GM12878 (cell line): ENCODE measurements around the gene B3GALT6. TPM values are rescaled to one million over a fixed set of nuclear protein-coding genes. Genes with fewer than 3 reads are reported as not detected.
A peak's percentile ranks its signal among the peaks of the same experiment; 100 is the strongest.

ENCODE experiments used
- ATAC-seq: fragments of 200-7000 bp; cut with Tn5 transposase; 3 replicates; pipeline ENCODE4 v1.9.1; 2020; ENCODE audit warnings: mild to moderate bottlenecking, moderate library complexity
- BruUV-seq: library from RNA; stranded (reverse); fragments of 400-500 nt; replicated peaks from 2 replicates; lab custom pipeline; 2021; lab: Mats Ljungman, UMichigan
- CTCF ChIA-PET: fragments of 300-600 bp; sonication (Branson Sonifier 250); formaldehyde crosslinking; extraction: SDS; loops from one replicate; lab custom pipeline; 2021; ENCODE audit warnings: inconsistent platforms; lab: Yijun Ruan, JAX
- POLR2A ChIA-PET: fragments of 350-600 bp; formaldehyde crosslinking; extraction: SDS; loops from one replicate; lab custom pipeline; 2021; ENCODE audit warnings: inconsistent platforms; lab: Charles Lee
- RAD21 ChIA-PET: fragments of 300-600 bp; sonication (Branson Sonifier 250); formaldehyde crosslinking; loops from one replicate; lab custom pipeline; 2023; ENCODE audit warnings: antibody characterized with exemption; ENCODE audit not compliant: unreplicated experiment; lab: Charles Lee
- SMC1A ChIA-PET: fragments of 300-600 bp; sonication (Branson Sonifier 250); formaldehyde crosslinking; loops from one replicate; lab custom pipeline; 2023; ENCODE audit not compliant: unreplicated experiment, uncharacterized antibody; lab: Charles Lee
- DNase-seq: peaks from one replicate; pipeline ENCODE4 v3.0.0-alpha.2; 2011; ENCODE audit warnings: low read depth, low spot score
- FAIRE-seq: peaks from 3 replicates; lab custom pipeline; 2011; peaks lifted over from hg19 to GRCh38; lab: Jason Lieb, UNC
- H2AFZ ChIP-seq: 2 replicates; pipeline ENCODE4 v1.6.0; 2011; ENCODE audit warnings: low read depth, low read length, control low read depth; ENCODE audit not compliant: control insufficient read depth
- H3K27ac ChIP-seq: 2 replicates; pipeline ENCODE4 v1.5.1; 2011; ENCODE audit warnings: control low read depth; ENCODE audit not compliant: control insufficient read depth, insufficient read depth
- H3K27me3 ChIP-seq, 2 experiments: replicated peaks in 1 of 2; 2 replicates each; pipeline versions ENCODE4 v1.6.0 to v1.6.1; 2011; ENCODE audit warnings: low read length in 1 of 2; ENCODE audit not compliant: control insufficient read depth in 2 of 2, insufficient read depth in 2 of 2
- H3K36me3 ChIP-seq, 2 experiments: 2 replicates each; pipeline ENCODE4 v1.5.1; 2011; ENCODE audit warnings: low read length in 1 of 2; ENCODE audit not compliant: control insufficient read depth in 2 of 2, insufficient read depth in 2 of 2
- H3K4me1 ChIP-seq: 2 replicates; pipeline ENCODE4 v1.6.1; 2011; ENCODE audit warnings: mild to moderate bottlenecking, low read length, moderate library complexity, mixed read lengths; ENCODE audit not compliant: control insufficient read depth, insufficient read depth
- H3K4me2 ChIP-seq: 2 replicates; pipeline ENCODE4 v1.6.0; 2011; ENCODE audit warnings: control low read depth; ENCODE audit not compliant: control insufficient read depth, insufficient read depth
- H3K4me3 ChIP-seq: fragments of 200-600 bp; sonication (generic); 2 replicates; pipeline ENCODE4 v1.5.1; 2016
- H3K79me2 ChIP-seq: 2 replicates; pipeline ENCODE4 v1.6.0; 2011; ENCODE audit warnings: low read length; ENCODE audit not compliant: control insufficient read depth, insufficient read depth
- H3K9ac ChIP-seq: 2 replicates; pipeline ENCODE4 v1.8.0; 2011; ENCODE audit warnings: low read length, control low read depth, mixed read lengths; ENCODE audit not compliant: control insufficient read depth, insufficient read depth
- H3K9me3 ChIP-seq: replicated peaks from 3 replicates; pipeline ENCODE4 v1.5.1; 2011; ENCODE audit warnings: mild to moderate bottlenecking, low read length; ENCODE audit not compliant: control insufficient read depth, insufficient read depth
- H4K20me1 ChIP-seq: 2 replicates; pipeline ENCODE4 v1.6.0; 2011; ENCODE audit not compliant: control insufficient read depth, insufficient read depth
- ATF2 ChIP-seq: IDR thresholded peaks from 2 replicates; pipeline ENCODE4 v1.6.1; 2012; ENCODE audit warnings: low read length, inconsistent platforms
- HDAC2 ChIP-seq: fragments of 200-600 bp; sonication (generic); IDR thresholded peaks from 2 replicates; pipeline ENCODE4 v1.6.1; 2017
- PKNOX1 ChIP-seq: fragments of 450-650 bp; IDR thresholded peaks from 2 replicates; pipeline ENCODE4 v1.6.1; 2016; ENCODE audit warnings: mild to moderate bottlenecking
- POLR2A ChIP-seq: IDR thresholded peaks from 2 replicates; pipeline ENCODE4 v1.6.1; 2011; ENCODE audit warnings: low read depth, mild to moderate bottlenecking, low read length
- RAD51 ChIP-seq: fragments of 450-650 bp; IDR thresholded peaks from 2 replicates; pipeline ENCODE4 v1.6.1; 2016; ENCODE audit warnings: moderate library complexity, mild to moderate bottlenecking, inconsistent platforms
- RCOR1 ChIP-seq: conservative IDR thresholded peaks from 2 replicates; pipeline ENCODE4 v1.6.1; 2012; ENCODE audit warnings: low read depth, low read length, improper control_type of control experiment
- RFX5 ChIP-seq: IDR thresholded peaks from 2 replicates; pipeline ENCODE4 v1.6.1; 2011; ENCODE audit warnings: low read depth, low read length, improper control_type of control experiment
- SMAD1 ChIP-seq: fragments of 450-650 bp; IDR thresholded peaks from 2 replicates; pipeline ENCODE4 v1.6.1; 2018; ENCODE audit warnings: mild to moderate bottlenecking, low read depth; ENCODE audit not compliant: partially characterized antibody
- SPI1 ChIP-seq: IDR thresholded peaks from 2 replicates; pipeline ENCODE4 v1.6.1; 2011; ENCODE audit warnings: low read depth, mild to moderate bottlenecking, low read length, moderate library complexity, borderline replicate concordance; ENCODE audit not compliant: insufficient read depth
- TARDBP ChIP-seq: IDR thresholded peaks from 2 replicates; pipeline ENCODE4 v1.6.1; 2016; ENCODE audit warnings: borderline replicate concordance
- WRNIP1 ChIP-seq: IDR thresholded peaks from 2 replicates; pipeline ENCODE4 v1.6.1; 2011; ENCODE audit warnings: low read depth, low read length, improper control_type of control experiment, borderline replicate concordance
- ZBTB33 ChIP-seq: fragments of 450-650 bp; IDR thresholded peaks from 2 replicates; pipeline ENCODE4 v1.6.1; 2017; ENCODE audit warnings: mild to moderate bottlenecking
- WGBS: methylation state at CpG from one replicate; pipeline ENCODE4 v1.1.6; 2016; ENCODE audit warnings: low lambda C conversion rate; ENCODE audit not compliant: insufficient replicate concordance, insufficient coverage; ENCODE audit errors: missing lambda C conversion rate; 5-methylcytosine and 5-hydroxymethylcytosine counted together
- in situ Hi-C: fragments of 300-500 bp; cut with MboI; formaldehyde crosslinking; loops from 9 replicates; pipeline ENCODE4 v1.14.3; 2018; ENCODE audit warnings: mixed read lengths
- intact Hi-C: fragments of 100-400 bp; cut with micrococcal nuclease; formaldehyde crosslinking; loops from one replicate; pipeline ENCODE4 v1.14.2; 2022; ENCODE audit not compliant: unreplicated experiment
- polyA plus RNA-seq, 11 experiments: library from polyadenylated mRNA; depleted of rRNA in 4 of 11; unstranded in 6 of 11; stranded (reverse) in 5 of 11; fragments of >200 nt; fragmentation: Nextera tagmentation in 4 of 11; fragmentation: Illumina TruSeq in 1 of 11; extraction: Ambion mirVana in 4 of 11; extraction: Trizol in 1 of 11; gene quantifications; 1 replicate in 1 of 11; 2 replicates in 10 of 11; pipeline versions ENCODE4 v1.2.1 to v1.2.3, GENCODE V29; 2011 to 2016; ENCODE audit warnings: inconsistent platforms in 2 of 11, missing spikeins in 2 of 11, low read depth in 1 of 11
- total RNA-seq, 4 experiments: library from RNA; depleted of rRNA in 3 of 4; stranded (reverse); fragments of >200 nt in 3 of 4; fragmentation: Illumina TruSeq in 1 of 4; extraction: Trizol in 1 of 4; gene quantifications; 2 replicates each; pipeline versions ENCODE4 v1.2.1 to v1.2.3, GENCODE V29; 2013 to 2021

Gene B3GALT6
- total and polyA plus RNA-seq, 10 of the 15 experiments (the other 5 are each of a cell fraction or from before 2014, with no cell fraction given): 0.53 to 20.8 (median 4.5) TPM

- CTCF ChIA-PET: interaction anchor here (1.1 to 1.6 kb wide), 2 partner anchors 10 to 13 kb away, joined by 3 to 4 read pairs; no protein-coding TSS in a partner anchor
- no peak overlapping the region for H3K9ac ChIP-seq
- DNase-seq: no peak
These were observed 29.0 kb downstream of the B3GALT6 start for GRCh38 chr1:1260843-1261560.

GRCh38 chr1:1262071-1262470 is 30.0 kb downstream of the B3GALT6 start:
- intact Hi-C loops: no loop called here
- TF ChIP-seq SMAD1 (no peak), ATF2 (no peak), HDAC2 (no peak), ZBTB33 (no peak), SPI1 (no peak), RAD51 (no peak), WRNIP1 (no peak), RFX5 (no peak), RCOR1 (no peak), PKNOX1 (no peak)
- H3K36me3 ChIP-seq: peaks cover 18 to 19% of the 10 kb centered on the region in 2 experiments
- ChIA-PET RAD21 (no interaction called here), CTCF (interaction anchor here (1.6 kb wide), 1 partner anchor 12 kb away, joined by 4 read pairs; no protein-coding TSS in a partner anchor), POLR2A (interaction anchor here (0.7 to 1.0 kb wide), 2 partner anchors 12 to 40 kb away, joined by 4 read pairs; no protein-coding TSS in a partner anchor), SMC1A (interaction anchor here (1.7 kb wide), 1 partner anchor 12 kb away, joined by 8 read pairs; no protein-coding TSS in a partner anchor)
- H3K4me2 ChIP-seq: no peak overlapping the region
- no peak overlapping the region for H3K9ac ChIP-seq
- H3K9me3 ChIP-seq: no peaks in the 10 kb centered on the region
- ATAC-seq (no peak), FAIRE-seq (no peak), DNase-seq (no peak)
- no peaks in the 10 kb centered on the region for H4K20me1 ChIP-seq
- H3K27ac ChIP-seq: no peak overlapping the region
- no peak overlapping the region for H2AFZ ChIP-seq
- no peak overlapping the region for H3K4me3 ChIP-seq
- H3K4me1 ChIP-seq: no peaks in the 10 kb centered on the region
- no peaks in the 10 kb centered on the region for H3K79me2 ChIP-seq
- H3K27me3 ChIP-seq: no peaks in the 10 kb centered on the region
- no TSS peak for BruUV-seq
- 98% methylated on average over 17 of the region's 17 CpGs for WGBS
- in situ Hi-C loops: no loop called here

More at GRCh38 chr1:1260843-1261560, 29.0 kb downstream of the B3GALT6 start:
- FAIRE-seq (no peak), ATAC-seq (no peak)
- TF ChIP-seq POLR2A (0 out of 2 replicates have a peak, but pooled peaks have one; percentile 10), TARDBP (no peak)
- H3K4me2 ChIP-seq: no peak overlapping the region
- peaks cover 18 to 22% of the 10 kb centered on the region in 2 experiments for H3K36me3 ChIP-seq
- in situ Hi-C loops (no loop called here), intact Hi-C loops (no loop called here)
- no peaks in the 10 kb centered on the region for H3K79me2 ChIP-seq
- no peaks in the 10 kb centered on the region for H3K27me3 ChIP-seq
- ChIA-PET SMC1A (interaction anchor here (1.0 to 1.7 kb wide), 2 partner anchors 10 to 31 kb away, joined by 4 to 8 read pairs; no protein-coding TSS in a partner anchor), RAD21 (no interaction called here), POLR2A (interaction anchor here (1.0 kb wide), 1 partner anchor 11 kb away, joined by 4 read pairs; no protein-coding TSS in a partner anchor)
- H3K4me1 ChIP-seq: no peaks in the 10 kb centered on the region
- H4K20me1 ChIP-seq: no peaks in the 10 kb centered on the region
- no peak overlapping the region for H3K4me3 ChIP-seq
- H3K9me3 ChIP-seq: no peaks in the 10 kb centered on the region
- no peak overlapping the region for H2AFZ ChIP-seq
- no peak overlapping the region for H3K27ac ChIP-seq
- 92% methylated on average over 16 of the region's 16 CpGs for WGBS
- no TSS peak for BruUV-seq
